Thymus (tissue), 11 donors: ENCODE measurements around the gene TXNRD2. TPM values are rescaled to one million over a fixed set of nuclear protein-coding genes. Genes with fewer than 3 reads are reported as not detected.

ENCODE experiments used
- DNase-seq, 9 donors: peaks; one replicate each; pipeline ENCODE4 v3.0.0-alpha.2; 2013; ENCODE audit warnings: low spot score in 9 of 9, low read depth in 6 of 9, missing footprints in 1 of 9
- H3K27ac ChIP-seq, 2 donors: one replicate each; pipeline ENCODE4 v1.5.1; 2013; ENCODE audit warnings: control low read depth in 1 of 2, low read depth in 1 of 2, low read length in 1 of 2, mild to moderate bottlenecking in 1 of 2, moderate library complexity in 1 of 2
- H3K27me3 ChIP-seq, 2 donors: one replicate each; pipeline ENCODE4 v1.5.1; 2013; ENCODE audit warnings: low read length in 1 of 2; ENCODE audit not compliant: control insufficient read depth in 2 of 2, insufficient read depth in 1 of 2
- H3K36me3 ChIP-seq, 2 donors: one replicate each; pipeline ENCODE4 v1.5.1; 2013; ENCODE audit warnings: low read length in 1 of 2, mild to moderate bottlenecking in 1 of 2, moderate library complexity in 1 of 2; ENCODE audit not compliant: control insufficient read depth in 2 of 2, insufficient read depth in 2 of 2
- H3K4me1 ChIP-seq, 2 donors: one replicate each; pipeline ENCODE4 v1.5.1; 2013; ENCODE audit warnings: low read length in 2 of 2; ENCODE audit not compliant: control insufficient read depth in 2 of 2, insufficient read depth in 2 of 2
- H3K4me3 ChIP-seq, 2 donors: one replicate each; pipeline ENCODE4 v1.5.1; 2013; ENCODE audit warnings: low read length in 2 of 2, control low read depth in 1 of 2, mild to moderate bottlenecking in 1 of 2
- H3K9me3 ChIP-seq, 2 donors: one replicate each; pipeline ENCODE4 v1.5.1; 2013; ENCODE audit warnings: low read length in 1 of 2, mild to moderate bottlenecking in 1 of 2; ENCODE audit not compliant: control insufficient read depth in 2 of 2, insufficient read depth in 1 of 2
- WGBS: extraction: QIAGEN DNeasy Blood & Tissue Kit; methylation state at CpG from one replicate; pipeline ENCODE4 v1.1.7; 2013; 5-methylcytosine and 5-hydroxymethylcytosine counted together
- polyA plus RNA-seq: library from polyadenylated mRNA; stranded (reverse); fragments of 200-250 nt; gene quantifications from one replicate; pipeline ENCODE4 v1.2.3, GENCODE V29; 2013
- total RNA-seq: library from RNA; stranded (reverse); fragments of 120-200 nt; gene quantifications from one replicate; pipeline ENCODE4 v1.2.4, GENCODE V29; 2013
- donor health status: healthy.

TXNRD2 gene
- total and polyA plus RNA-seq, 2 donors = 10.1 to 24.2 TPM

- Histone ChIP-seq H3K9me3 (peaks cover 0 to 5% of the 10 kb centered on the region in 2 donors), H3K4me3 (no peak overlapping the region), H3K36me3 (no peaks in the 10 kb centered on the region), H3K27me3 (no peaks in the 10 kb centered on the region), H3K27ac (no peak overlapping the region), H3K4me1 (peaks cover 28 to 67% of the 10 kb centered on the region in 2 donors)
- 96% methylated on average over 16 of the region's 16 CpGs for WGBS
- no peak for DNase-seq
Measured at GRCh38 chr22:19871845-19872778, 69.5 kb downstream of the TXNRD2 start.

- H3K4me1 ChIP-seq = peaks cover 28 to 59% of the 10 kb centered on the region in 2 donors
- no peak for DNase-seq
Measured at GRCh38 chr22:19871023-19871844, 70.4 kb downstream of the TXNRD2 start.

GRCh38 chr22:19870153-19871022 is 71.2 kb downstream of the TXNRD2 start:
- no peak overlapping the region for H3K4me3 ChIP-seq
- peaks cover 28 to 50% of the 10 kb centered on the region in 2 donors for H3K4me1 ChIP-seq
- DNase-seq = no peak
- no peaks in the 10 kb centered on the region for H3K27me3 ChIP-seq
- no peaks in the 10 kb centered on the region for H3K36me3 ChIP-seq
- no peaks in the 10 kb centered on the region for H3K9me3 ChIP-seq
- 97% methylated on average over 30 of the region's 30 CpGs for WGBS
- H3K27ac ChIP-seq = no peak overlapping the region

More at GRCh38 chr22:19871023-19871844, 70.4 kb downstream of the TXNRD2 start:
- no peak overlapping the region for H3K4me3 ChIP-seq
- peaks cover 0 to 3% of the 10 kb centered on the region in 2 donors for H3K9me3 ChIP-seq
- WGBS = 97% methylated on average over 19 of the region's 19 CpGs
- H3K36me3 ChIP-seq = no peaks in the 10 kb centered on the region
- H3K27me3 ChIP-seq = no peaks in the 10 kb centered on the region
- H3K27ac ChIP-seq = no peak overlapping the region

GRCh38 chr22:19869497-19870152 is 72.0 kb downstream of the TXNRD2 start:
- no peak overlapping the region for H3K27ac ChIP-seq
- no peaks in the 10 kb centered on the region for H3K27me3 ChIP-seq
- WGBS = 97% methylated on average over 12 of the region's 12 CpGs
- no peak overlapping the region for H3K4me3 ChIP-seq
- no peak for DNase-seq
- no peaks in the 10 kb centered on the region for H3K36me3 ChIP-seq
- H3K4me1 ChIP-seq = peaks cover 21 to 42% of the 10 kb centered on the region in 2 donors
- no peaks in the 10 kb centered on the region for H3K9me3 ChIP-seq

- WGBS = 94% methylated on average over 23 of the region's 23 CpGs
- Histone ChIP-seq H3K36me3 (no peaks in the 10 kb centered on the region), H3K4me3 (no peak overlapping the region), H3K9me3 (no peaks in the 10 kb centered on the region), H3K27me3 (no peaks in the 10 kb centered on the region), H3K4me1 (peaks cover 14 to 35% of the 10 kb centered on the region in 2 donors), H3K27ac (no peak overlapping the region)
- DNase-seq = no peak
Measured at GRCh38 chr22:19868773-19869471, 72.7 kb downstream of the TXNRD2 start.

GRCh38 chr22:19868333-19868732 is 73.3 kb downstream of the TXNRD2 start:
- Histone ChIP-seq H3K4me1 (peaks cover 8 to 30% of the 10 kb centered on the region in 2 donors), H3K4me3 (no peak overlapping the region), H3K27ac (no peak overlapping the region), H3K27me3 (no peaks in the 10 kb centered on the region), H3K36me3 (no peaks in the 10 kb centered on the region), H3K9me3 (no peaks in the 10 kb centered on the region)
- DNase-seq = no peak
- WGBS = 95% methylated on average over 3 of the region's 3 CpGs

- Histone ChIP-seq H3K9me3 (no peaks in the 10 kb centered on the region), H3K4me1 (peaks cover 2 to 22% of the 10 kb centered on the region in 2 donors), H3K4me3 (no peak overlapping the region), H3K27ac (no peak overlapping the region), H3K36me3 (no peaks in the 10 kb centered on the region), H3K27me3 (no peaks in the 10 kb centered on the region)
- WGBS = 97% methylated on average over 7 of the region's 7 CpGs
- DNase-seq = no peak
Measured at GRCh38 chr22:19867617-19868016, 74.0 kb downstream of the TXNRD2 start.

GRCh38 chr22:19866665-19867009 is 75.0 kb downstream of the TXNRD2 start:
- 97% methylated on average over 3 of the region's 3 CpGs for WGBS
- H3K4me3 ChIP-seq = no peak overlapping the region
- peaks cover 0 to 18% of the 10 kb centered on the region in 2 donors for H3K4me1 ChIP-seq
- DNase-seq = no peak
- no peaks in the 10 kb centered on the region for H3K27me3 ChIP-seq
- H3K9me3 ChIP-seq = no peaks in the 10 kb centered on the region
- H3K36me3 ChIP-seq = no peaks in the 10 kb centered on the region
- H3K27ac ChIP-seq = no peak overlapping the region
